ENCODE measurements around the gene LAIR2.

The LAIR2 gene

DNA sequence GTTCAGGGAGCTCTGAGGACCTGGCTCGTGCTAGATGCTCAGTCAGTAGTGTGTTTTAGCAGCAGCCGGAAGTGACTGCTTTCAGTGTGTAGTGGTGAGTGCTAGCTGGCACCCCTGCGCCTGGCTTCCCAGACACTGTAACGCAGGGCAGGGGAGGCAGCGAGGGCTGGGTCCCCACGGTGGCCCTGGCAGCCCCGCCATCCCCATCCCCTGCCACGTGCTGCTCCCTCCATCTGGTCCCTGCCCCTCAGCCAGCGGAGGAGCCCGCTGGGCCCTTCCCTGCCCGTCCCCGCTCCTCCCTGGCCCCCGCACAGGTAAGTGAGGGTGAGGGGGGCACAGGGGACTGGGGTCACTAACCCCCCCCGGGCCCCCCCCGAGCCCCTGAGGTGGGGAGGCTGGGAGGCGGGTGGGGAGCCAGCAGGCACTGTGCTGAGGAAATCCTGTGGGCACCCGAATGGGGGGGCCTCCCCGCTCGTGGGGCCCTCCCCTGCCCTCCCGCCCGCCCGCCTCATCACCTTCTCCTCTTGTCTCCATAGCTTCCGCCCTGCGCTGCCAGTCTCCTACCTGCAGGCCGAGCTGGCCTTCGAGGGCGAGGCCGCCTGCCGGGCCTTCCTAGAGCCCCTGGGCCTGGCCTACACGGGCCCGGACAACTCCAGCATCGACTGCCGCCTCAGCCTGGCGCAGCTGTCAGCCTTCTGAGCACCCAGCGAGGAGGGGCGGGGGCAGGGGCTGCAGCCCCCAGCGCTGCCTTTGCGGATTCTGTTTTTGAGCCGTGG lies 42.2 kb upstream of the LAIR2 start:
- H3K9me3 ChIP-seq (ENCODE audit: control insufficient read depth, insufficient read depth, low read length): no peaks in the 10 kb centered on the region
- no peaks in the 10 kb centered on the region for H3K4me1 ChIP-seq (ENCODE audit: control insufficient read depth, insufficient read depth, low read length)
- no peak overlapping the region for H3K9ac ChIP-seq (ENCODE audit: low read depth, low read length)
- H3K36me3 ChIP-seq (ENCODE audit: control insufficient read depth, insufficient read depth, low read length): peaks cover 65% of the 10 kb centered on the region
- no peaks in the 10 kb centered on the region for H3K27me3 ChIP-seq (ENCODE audit: control insufficient read depth, insufficient read depth, low read length)
- no peak overlapping the region for H3K27ac ChIP-seq (ENCODE audit: low read depth, low read length)
- H3K4me3 ChIP-seq (ENCODE audit: low read depth, low read length): no peak overlapping the region

DNA sequence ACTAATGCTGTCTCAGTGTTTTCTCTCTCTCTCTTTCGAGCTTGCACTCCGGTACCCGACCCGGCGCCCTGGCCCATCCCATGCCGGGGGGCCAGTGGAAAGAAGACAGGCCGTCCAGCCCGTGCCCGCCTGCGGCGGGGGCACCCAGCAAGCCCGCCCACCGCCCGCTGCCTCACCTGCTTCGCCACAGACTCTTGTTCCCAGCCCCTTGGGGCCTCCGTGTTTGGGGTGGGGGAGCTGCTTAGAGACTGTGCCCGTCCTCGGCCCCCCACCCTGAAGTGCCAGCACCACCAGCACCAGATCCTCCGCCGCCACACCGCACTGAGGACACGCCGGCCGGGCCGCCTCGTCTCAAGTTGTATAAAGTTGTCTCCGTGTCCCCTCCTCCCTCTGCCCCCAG lies 41.4 kb upstream of the LAIR2 start:
- Histone ChIP-seq H3K27me3 (ENCODE audit: control insufficient read depth, insufficient read depth, low read length) (0 out of 2 replicates have a peak, but pooled peaks cover 1% of the 10 kb centered on the region), H3K36me3 (ENCODE audit: control insufficient read depth, insufficient read depth, low read length) (peaks cover 57% of the 10 kb centered on the region), H3K9ac (ENCODE audit: low read depth, low read length) (no peak overlapping the region), H3K4me1 (ENCODE audit: control insufficient read depth, insufficient read depth, low read length) (no peaks in the 10 kb centered on the region), H3K9me3 (ENCODE audit: control insufficient read depth, insufficient read depth, low read length) (no peaks in the 10 kb centered on the region), H3K4me3 (ENCODE audit: low read depth, low read length) (no peak overlapping the region), H3K27ac (ENCODE audit: low read depth, low read length) (no peak overlapping the region)

DNA sequence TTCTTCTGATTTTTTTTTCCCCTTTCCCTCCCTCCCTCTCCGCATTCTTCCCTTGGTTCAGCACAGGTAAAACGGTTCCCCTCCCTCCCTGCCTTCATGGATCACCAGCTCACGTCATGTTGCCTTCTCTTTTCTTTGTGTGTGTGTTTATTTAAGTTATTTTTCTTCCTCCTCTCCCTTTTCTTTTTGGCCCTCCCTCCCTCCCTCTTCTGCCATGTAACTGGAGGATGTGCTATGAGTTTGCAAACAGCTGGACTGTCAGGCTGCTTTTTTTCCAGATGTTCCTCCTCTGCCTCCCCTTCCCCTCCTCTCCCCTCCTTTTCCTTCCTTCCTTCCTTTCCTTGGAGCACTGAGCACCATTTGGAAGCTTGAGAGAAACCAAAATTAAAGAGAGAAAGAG lies 41.0 kb upstream of the LAIR2 start:
- H3K4me3 ChIP-seq (ENCODE audit: low read depth, low read length): no peak overlapping the region
- H3K4me1 ChIP-seq (ENCODE audit: control insufficient read depth, insufficient read depth, low read length): no peaks in the 10 kb centered on the region
- H3K36me3 ChIP-seq (ENCODE audit: control insufficient read depth, insufficient read depth, low read length): peaks cover 53% of the 10 kb centered on the region

DNA sequence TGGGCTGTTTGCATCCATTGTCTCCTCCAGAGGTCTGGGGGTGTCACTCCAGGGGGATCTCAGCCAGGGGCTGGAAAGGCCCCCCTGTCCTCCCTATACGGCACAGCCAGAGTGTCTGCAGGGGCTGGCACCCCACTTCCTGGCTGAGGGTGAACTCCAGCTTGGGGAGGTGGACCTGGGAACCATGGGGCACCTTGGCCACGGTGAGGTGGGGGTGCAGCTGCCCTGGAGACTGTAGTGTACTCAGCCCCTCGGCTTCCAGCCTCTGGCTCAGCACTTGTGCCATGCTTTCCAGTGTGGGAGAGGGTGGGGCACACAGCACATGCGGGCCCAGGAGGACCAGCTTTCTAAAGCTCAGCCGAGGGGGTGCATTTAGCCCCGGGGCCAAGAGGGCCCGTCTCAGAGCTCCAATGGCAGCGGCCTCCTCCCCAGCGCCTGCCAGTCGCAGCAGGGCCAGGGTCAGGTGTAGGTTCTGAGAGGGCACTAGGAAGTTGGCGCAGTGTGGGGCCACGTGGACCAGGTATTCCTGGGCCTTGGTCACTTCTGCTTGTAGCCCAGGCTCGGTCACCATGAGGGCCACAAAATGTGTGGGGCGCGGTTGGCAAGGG lies 40.5 kb upstream of the LAIR2 start:
- peak overlapping the region; percentile 77; the same call in 1 of the 2 replicates for H3K9ac ChIP-seq (ENCODE audit: low read depth, low read length)
- no peaks in the 10 kb centered on the region for H3K4me1 ChIP-seq (ENCODE audit: control insufficient read depth, insufficient read depth, low read length)
- H3K27ac ChIP-seq (ENCODE audit: low read depth, low read length): peak overlapping the region; percentile 37
- H3K9me3 ChIP-seq (ENCODE audit: control insufficient read depth, insufficient read depth, low read length): no peaks in the 10 kb centered on the region
- H3K4me3 ChIP-seq (ENCODE audit: low read depth, low read length): peak overlapping the region; percentile 78; the same call in 1 of the 2 replicates
- H3K27me3 ChIP-seq (ENCODE audit: control insufficient read depth, insufficient read depth, low read length): 0 out of 2 replicates have a peak, but pooled peaks cover 4% of the 10 kb centered on the region
- peaks cover 48% of the 10 kb centered on the region for H3K36me3 ChIP-seq (ENCODE audit: control insufficient read depth, insufficient read depth, low read length)

More for the DNA sequence above, 41.0 kb upstream of the LAIR2 start:
- Histone ChIP-seq H3K9me3 (ENCODE audit: control insufficient read depth, insufficient read depth, low read length) (no peaks in the 10 kb centered on the region), H3K27me3 (ENCODE audit: control insufficient read depth, insufficient read depth, low read length) (0 out of 2 replicates have a peak, but pooled peaks cover 4% of the 10 kb centered on the region), H3K27ac (ENCODE audit: low read depth, low read length) (no peak overlapping the region), H3K9ac (ENCODE audit: low read depth, low read length) (no peak overlapping the region)

DNA sequence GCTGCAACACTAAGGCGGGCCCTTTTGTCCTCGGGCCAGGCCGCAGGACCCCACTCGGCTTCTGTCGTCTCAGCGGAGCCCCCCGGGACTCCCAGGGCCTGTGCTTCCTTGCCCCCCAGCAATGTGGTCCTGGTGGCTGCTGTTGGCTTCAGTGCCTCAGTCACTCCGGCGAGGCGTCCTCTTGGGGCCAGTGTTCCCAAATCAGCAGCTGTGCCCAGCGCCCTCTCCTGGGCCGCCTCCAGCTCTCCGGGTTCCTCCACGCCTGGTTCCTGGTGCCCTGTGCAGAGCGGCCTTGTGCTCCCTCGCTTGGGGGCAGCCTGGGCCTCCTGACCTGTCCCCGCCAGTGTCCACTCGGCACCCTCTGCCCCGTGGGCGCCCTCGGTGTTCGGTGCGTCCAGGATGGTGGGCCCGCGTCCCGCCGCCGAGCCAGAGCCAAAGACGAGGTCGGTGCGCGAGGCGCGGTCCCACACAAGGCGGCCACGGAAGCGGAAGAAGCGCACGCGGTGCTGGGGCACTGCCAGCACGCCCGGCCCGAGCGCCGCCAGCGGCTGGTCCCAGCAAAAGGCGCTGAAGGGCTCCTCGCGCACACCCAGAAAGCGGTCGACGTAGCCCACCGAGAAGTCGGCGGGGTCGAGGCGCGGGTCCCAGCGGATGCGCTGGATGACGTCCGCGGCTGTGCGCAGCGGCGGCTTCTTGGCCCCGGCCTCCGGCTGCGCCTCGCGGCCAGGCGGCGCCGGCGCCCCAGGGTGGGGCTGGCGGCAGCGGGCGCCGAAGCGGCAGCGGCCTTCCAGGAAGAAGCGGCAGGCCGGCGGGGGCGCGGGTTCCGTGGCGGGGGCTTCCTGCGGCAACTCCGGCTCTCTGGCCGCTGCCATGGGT lies 39.7 kb upstream of the LAIR2 start:
- Histone ChIP-seq H3K9ac (ENCODE audit: low read depth, low read length) (peak overlapping the region; percentile 77), H3K9me3 (ENCODE audit: control insufficient read depth, insufficient read depth, low read length) (no peaks in the 10 kb centered on the region), H3K27me3 (ENCODE audit: control insufficient read depth, insufficient read depth, low read length) (0 out of 2 replicates have a peak, but pooled peaks cover 4% of the 10 kb centered on the region), H3K27ac (ENCODE audit: low read depth, low read length) (peak overlapping the region; percentile 99), H3K36me3 (ENCODE audit: control insufficient read depth, insufficient read depth, low read length) (peaks cover 40% of the 10 kb centered on the region), H3K4me3 (ENCODE audit: low read depth, low read length) (peak overlapping the region; percentile 78), H3K4me1 (ENCODE audit: control insufficient read depth, insufficient read depth, low read length) (no peaks in the 10 kb centered on the region)

DNA sequence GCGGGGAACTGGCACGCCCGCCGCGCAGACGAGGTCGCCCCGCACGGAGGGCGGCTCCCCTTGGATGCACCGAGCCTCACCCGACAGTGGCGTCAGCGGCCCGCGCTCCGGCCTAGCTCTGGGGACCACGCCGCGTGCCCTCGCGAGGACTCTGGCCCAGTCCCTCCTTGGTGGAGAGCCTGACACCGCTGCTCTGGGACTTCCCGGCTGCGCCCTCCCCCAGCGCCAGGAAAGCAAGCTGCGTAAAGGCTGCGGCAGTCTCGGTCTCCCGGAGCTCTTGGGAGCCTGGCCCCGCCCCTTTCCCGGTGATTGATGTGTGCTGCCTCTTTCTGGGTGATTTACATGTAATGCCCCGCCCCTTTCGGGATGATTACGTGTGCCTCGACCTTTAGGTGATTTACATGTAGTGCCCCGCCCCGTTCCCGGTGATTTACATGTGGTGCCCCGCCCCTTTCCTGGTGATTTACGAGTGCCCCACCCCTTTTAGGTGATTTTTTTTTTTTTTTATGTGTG lies 39.0 kb upstream of the LAIR2 start, which contains the start of gene LENG9:
Gene LENG9, minus strand, starts transcription at position 248 of the 513 bp plus-strand sequence. CDS start 252 bp downstream, outside the sequence.
- H3K27me3 ChIP-seq (ENCODE audit: control insufficient read depth, insufficient read depth, low read length): 0 out of 2 replicates have a peak, but pooled peaks cover 4% of the 10 kb centered on the region
- peaks cover 34% of the 10 kb centered on the region for H3K36me3 ChIP-seq (ENCODE audit: control insufficient read depth, insufficient read depth, low read length)
- H3K9ac ChIP-seq (ENCODE audit: low read depth, low read length): peak within 1 kb of the TSS; percentile 77
- peak within 1 kb of the TSS; percentile 99 for H3K27ac ChIP-seq (ENCODE audit: low read depth, low read length)
- peak within 1 kb of the TSS; percentile 78 for H3K4me3 ChIP-seq (ENCODE audit: low read depth, low read length)
- no peaks in the 10 kb centered on the region for H3K9me3 ChIP-seq (ENCODE audit: control insufficient read depth, insufficient read depth, low read length)
- no peaks in the 10 kb centered on the region for H3K4me1 ChIP-seq (ENCODE audit: control insufficient read depth, insufficient read depth, low read length)

DNA sequence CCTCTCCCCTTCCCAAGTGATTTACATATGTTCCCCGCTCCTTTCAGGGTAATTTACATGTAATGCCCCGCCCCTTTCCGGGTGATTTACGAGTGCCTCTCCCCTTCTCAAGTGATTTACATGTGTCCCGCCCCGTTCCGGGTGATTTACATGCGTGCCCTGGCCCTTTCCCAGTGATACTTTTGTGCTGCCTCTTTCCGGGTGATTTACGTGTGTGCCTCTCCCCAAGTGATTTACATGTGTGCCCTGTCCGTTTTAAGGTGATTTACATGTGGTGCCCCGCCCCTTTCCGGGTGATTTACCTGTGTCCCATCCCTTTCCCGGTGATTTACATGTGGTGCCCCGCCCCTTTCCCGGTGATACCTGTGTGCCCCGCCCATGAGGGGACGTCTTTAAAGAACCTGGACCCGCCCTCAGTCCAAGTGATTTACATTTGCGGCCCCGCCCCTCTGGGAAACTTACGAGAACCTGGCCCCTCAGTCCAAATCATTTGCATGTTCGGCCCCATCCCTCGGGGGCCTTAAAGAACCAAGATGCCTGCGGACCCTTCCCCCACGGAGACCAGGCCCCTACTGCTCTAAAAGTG lies 38.5 kb upstream of the LAIR2 start:
- H3K27ac ChIP-seq (ENCODE audit: low read depth, low read length): peak overlapping the region; percentile 99
- H3K9ac ChIP-seq (ENCODE audit: low read depth, low read length): peak overlapping the region; percentile 68
- no peaks in the 10 kb centered on the region for H3K9me3 ChIP-seq (ENCODE audit: control insufficient read depth, insufficient read depth, low read length)
- H3K4me1 ChIP-seq (ENCODE audit: control insufficient read depth, insufficient read depth, low read length): no peaks in the 10 kb centered on the region
- peak overlapping the region; percentile 78 for H3K4me3 ChIP-seq (ENCODE audit: low read depth, low read length)
- H3K36me3 ChIP-seq (ENCODE audit: control insufficient read depth, insufficient read depth, low read length): peaks cover 28% of the 10 kb centered on the region
- 0 out of 2 replicates have a peak, but pooled peaks cover 4% of the 10 kb centered on the region for H3K27me3 ChIP-seq (ENCODE audit: control insufficient read depth, insufficient read depth, low read length)

DNA sequence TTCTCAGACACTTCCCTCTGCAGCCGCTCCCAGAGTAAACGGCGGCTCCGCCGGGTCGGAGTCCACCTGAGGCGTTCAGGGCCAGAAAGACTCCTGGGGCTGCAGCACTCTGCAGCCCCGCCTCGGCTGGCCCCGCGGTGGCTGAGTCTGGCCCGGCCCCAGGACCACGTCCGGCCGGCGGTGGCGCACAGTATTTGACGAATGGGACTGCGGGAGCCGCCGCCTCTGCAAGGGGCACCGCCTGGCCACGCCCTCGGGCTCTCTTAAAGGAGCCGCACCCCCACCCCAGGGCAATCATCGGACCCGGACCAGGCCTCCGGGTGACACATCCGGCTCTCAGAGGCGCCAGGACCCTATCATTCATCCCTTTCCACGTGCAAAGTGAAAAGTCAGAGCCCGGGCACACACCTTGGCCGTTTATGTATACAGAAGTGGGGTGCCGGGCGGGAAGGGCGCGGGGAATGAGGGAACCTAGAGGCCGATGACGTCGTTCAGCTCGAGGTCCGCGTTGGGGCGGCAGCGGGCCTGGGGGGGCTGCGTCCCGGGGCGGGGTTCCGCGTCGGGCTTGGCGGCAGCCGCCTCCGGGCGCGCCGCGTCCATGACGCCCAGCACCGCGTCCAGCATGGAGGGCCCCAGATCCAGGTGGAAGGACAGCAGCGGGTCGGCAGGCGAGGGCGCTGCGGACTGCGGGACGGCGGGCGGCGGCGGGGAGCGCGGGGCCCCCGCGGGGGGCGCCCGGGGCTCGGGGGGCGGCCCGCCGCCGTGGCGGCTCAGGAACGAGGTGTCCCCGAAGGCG lies 37.8 kb upstream of the LAIR2 start:
- no peaks in the 10 kb centered on the region for H3K9me3 ChIP-seq (ENCODE audit: control insufficient read depth, insufficient read depth, low read length)
- H3K9ac ChIP-seq (ENCODE audit: low read depth, low read length): peak overlapping the region; percentile 68
- H3K27ac ChIP-seq (ENCODE audit: low read depth, low read length): peak overlapping the region; percentile 99
- H3K4me3 ChIP-seq (ENCODE audit: low read depth, low read length): peak overlapping the region; percentile 78
- H3K27me3 ChIP-seq (ENCODE audit: control insufficient read depth, insufficient read depth, low read length): peaks cover 8% of the 10 kb centered on the region
- H3K36me3 ChIP-seq (ENCODE audit: control insufficient read depth, insufficient read depth, low read length): peaks cover 21% of the 10 kb centered on the region
- no peaks in the 10 kb centered on the region for H3K4me1 ChIP-seq (ENCODE audit: control insufficient read depth, insufficient read depth, low read length)

DNA sequence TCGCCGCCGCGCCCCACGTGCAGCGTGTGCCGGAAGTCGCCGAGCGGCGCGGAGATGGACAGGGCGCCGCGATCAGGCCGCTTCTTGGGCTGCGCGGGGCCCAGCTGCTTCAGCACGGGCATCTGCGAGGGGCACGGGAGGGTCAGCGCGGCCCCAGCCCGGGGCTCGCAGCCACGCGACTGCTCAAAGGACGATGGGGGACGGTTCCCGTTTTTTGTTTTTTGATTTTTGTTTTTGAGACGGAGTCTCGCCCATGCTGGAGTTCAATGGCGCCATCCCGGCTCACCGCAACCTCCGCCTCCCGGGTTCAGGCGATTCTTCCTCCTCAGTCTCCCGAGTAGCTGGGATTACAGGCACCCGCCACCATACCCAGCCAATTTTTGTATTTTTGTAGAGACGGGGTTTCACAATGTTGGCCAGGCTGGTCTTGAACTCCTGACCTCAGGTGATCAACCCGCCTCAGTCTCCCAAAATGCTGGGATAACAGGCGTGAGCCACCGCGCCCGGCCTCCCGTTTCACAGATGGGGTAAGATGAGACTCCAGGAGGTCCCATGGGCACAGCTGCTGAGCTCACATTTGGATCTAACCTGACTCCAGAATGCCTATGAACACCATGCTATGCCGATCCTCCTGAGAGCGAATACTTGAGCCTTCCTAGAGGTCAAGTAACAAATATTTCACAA lies 37.1 kb upstream of the LAIR2 start:
- H3K9me3 ChIP-seq (ENCODE audit: control insufficient read depth, insufficient read depth, low read length): no peaks in the 10 kb centered on the region
- no peaks in the 10 kb centered on the region for H3K4me1 ChIP-seq (ENCODE audit: control insufficient read depth, insufficient read depth, low read length)
- no peak overlapping the region for H3K27ac ChIP-seq (ENCODE audit: low read depth, low read length)
- H3K9ac ChIP-seq (ENCODE audit: low read depth, low read length): no peak overlapping the region
- H3K27me3 ChIP-seq (ENCODE audit: control insufficient read depth, insufficient read depth, low read length): peaks cover 15% of the 10 kb centered on the region
- H3K4me3 ChIP-seq (ENCODE audit: low read depth, low read length): peak overlapping the region; percentile 78; the same call in 1 of the 2 replicates
- peaks cover 16% of the 10 kb centered on the region for H3K36me3 ChIP-seq (ENCODE audit: control insufficient read depth, insufficient read depth, low read length)
